ENCODE measurements around the gene HECTD1.
"Not testable (repeated sequence)": the region's sequence is repeated elsewhere in the genome, so short reads cannot be mapped to it uniquely, and the experiment has no call there.

The HECTD1 gene

DNA sequence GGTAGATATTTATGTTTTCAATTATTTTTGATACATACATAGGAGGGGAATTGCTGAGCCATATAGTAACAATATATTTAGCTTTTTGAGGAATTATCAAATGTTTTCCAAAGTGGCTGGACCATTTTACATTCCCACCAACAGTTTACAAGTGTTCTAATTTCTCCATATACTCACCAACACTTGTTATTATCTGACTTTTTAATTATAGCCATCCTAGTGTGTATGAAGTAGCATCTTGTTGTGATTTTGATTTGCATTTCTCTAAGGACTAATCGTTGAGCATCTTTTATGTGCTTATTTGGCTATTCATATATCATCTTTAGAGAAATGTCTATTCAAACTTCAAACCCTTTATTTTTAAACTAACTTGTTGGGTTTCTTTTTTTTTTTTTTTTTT, 17.2 kb upstream of the HECTD1 start:
- no peak for DNase-seq

DNA sequence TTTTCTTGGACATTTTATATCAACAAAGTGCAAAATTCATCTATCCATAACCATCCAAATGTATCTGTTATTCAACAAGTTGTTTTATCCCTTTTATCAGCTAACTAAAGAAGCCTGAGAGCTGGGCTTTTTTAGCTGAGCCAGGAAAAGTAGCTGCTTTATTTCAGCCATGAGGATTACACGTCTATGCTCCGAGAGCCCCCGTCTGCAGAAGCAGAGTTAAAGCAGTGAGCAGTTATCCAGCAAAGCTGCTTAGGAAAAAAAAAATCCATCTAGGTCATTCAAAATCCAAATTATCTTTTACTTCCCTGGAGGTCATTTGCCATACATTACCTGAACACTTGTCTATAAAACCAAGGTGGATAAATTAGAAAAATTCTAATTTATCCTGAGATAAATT, 15.7 kb upstream of the HECTD1 start:
- DNase-seq, result no peak

DNA sequence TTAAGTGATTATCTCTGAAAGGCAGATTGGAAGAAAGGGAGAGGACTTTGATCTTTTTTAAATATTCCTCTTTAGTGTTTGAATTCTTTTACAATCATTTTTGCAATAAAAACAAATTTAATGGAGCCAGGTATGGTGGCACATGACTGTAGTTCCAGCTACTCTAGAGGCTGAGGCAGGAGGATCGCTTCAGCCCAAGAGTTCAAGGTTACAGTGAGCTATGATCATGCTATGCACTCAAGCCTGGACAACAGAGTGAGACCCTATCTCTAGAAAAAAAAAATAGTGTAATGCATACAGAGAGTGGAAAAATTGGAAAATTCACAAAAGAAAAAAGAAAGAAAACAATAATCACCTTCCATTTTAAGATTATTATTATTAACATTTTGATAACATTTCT, 15.2 kb upstream of the HECTD1 start:
- no peak for DNase-seq

DNA sequence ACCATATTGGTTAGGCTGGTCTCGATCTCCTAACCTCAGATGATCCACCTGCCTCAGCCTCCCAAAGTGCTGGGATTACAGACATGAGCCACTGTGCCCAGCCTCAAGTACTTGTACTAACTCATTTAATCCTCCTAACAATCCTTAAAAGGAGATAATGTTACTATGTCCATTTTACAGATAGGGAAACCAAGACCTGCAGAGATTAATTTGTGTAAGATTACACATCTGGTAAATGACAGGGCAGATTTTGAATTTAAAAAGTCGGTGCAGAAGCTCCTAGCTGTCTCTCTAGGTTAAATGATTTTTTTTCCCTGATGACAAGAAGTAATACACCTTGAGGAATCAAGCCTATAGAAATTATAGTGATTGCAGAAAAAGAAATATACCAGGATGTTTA, 13.7 kb upstream of the HECTD1 start:
- DNase-seq, result no peak

DNA sequence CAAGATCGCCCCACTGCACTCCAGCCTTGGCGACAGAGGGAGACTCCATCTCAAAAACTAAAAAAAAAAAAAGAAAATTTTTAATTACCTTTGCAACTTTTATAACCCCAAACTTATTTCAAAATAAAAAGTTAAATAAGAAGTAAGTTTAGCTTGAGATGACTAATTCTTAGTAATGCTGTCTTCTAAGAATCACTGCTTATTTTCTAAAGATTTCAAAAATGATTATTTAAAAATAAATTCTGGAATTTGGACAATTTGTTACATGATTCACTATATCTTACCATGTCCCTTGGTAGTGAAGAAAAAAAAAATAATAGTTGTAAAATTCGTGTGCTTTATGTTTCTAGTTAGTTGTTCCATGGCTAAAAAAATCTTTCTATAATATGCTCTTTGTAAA, 11.6 kb upstream of the HECTD1 start:
- DNase-seq, result no peak

DNA sequence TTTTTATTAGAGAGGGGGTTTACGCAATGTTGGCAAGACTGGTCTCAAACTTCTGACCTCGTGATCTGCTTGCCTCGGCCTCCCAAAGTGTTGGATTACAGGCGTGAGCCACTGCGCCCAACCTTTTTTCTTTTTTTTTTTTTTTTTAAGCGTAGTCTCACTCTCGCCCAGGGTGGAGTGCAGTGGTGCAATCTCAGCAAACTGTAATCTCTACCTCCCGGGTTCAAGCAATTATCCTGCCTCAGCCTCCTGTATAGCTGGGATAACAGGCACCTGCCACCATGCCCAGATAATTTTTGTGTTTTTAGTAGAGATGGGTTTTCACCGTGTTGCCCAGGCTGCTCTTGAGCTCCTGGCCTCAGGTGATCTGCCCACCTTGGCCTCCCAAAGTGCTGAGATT, 8.8 kb upstream of the HECTD1 start:
- DNase-seq, result no peak

DNA sequence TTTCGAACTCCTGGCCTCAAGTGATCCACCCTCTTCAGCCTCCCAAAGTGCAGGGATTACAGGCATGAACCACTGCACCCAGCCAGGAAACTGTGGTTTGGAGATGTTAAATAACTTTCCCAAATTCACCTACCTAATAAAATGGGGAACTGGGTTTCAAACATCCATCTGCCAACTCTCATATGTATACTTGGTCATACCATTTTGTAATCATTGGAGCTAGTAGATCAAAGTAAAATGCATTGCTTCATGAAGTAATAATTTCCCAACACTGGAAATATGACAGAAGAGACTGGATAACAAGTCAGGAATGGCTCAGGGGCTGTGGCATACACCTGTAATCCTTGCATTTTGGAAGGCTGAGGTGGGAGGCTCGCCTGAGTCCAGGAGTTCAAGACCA, 5.3 kb upstream of the HECTD1 start:
- DNase-seq, result no peak

DNA sequence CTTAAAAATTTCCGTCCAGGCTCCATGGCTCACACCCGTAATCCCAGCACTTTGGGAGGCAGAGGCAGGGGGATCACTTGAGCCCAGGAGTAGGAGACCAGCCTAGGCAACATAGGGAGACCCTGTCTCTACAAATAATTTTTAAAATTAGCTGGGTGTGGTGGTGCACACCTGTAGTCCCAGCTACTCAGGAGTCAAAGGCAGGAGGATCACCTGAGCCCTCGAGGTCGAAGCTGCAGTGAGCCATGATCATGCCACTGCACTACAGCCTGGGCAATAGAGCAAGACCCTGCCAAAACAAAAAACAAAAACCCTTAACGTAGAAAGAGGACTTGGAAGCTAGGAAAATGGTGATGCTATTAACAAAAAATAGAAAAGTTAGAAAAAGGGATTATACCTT, 2.0 kb upstream of the HECTD1 start:
- no peak for DNase-seq

DNA sequence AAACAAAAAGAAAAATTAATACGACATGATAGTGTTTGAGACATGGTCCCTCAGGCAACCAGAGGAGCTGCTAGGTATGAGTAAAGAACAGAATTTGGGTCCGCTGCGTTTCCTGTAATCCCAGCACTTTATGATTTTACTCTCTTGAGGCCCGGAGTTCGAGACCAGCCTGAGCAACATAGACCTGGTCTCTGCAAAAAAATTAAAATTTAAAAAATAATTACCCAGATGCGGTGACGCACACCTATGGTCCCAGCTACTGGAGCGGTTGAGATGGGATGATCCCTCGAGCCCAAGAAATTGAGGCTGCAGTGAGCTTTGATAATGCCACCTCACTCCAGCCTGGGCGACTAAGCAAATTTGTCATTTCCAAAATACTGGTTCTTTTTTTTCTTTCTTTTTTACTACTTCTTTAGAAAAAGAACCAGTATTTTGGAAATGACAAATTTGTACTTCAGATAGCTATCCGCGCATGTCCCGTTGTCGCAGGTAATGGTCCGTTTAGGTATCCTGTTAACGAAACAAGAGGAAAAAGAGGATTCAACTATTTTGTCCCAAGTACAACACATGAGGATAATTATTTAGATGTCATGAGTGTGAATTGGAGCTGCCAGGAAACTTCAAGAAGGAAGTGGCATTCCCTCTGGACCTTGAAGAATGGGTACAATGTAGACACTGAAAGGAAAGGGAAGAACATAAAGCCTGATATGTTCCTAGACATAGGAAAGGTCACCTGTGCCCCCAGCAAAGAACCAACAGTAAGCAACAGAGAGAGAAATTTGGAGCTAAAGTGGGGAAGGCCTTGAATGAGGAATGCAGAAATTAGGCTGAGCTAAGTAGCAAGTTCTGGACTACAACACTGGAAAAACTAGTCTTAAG, 1.2 kb upstream of the HECTD1 start:
- DNase-seq, result no peak

DNA sequence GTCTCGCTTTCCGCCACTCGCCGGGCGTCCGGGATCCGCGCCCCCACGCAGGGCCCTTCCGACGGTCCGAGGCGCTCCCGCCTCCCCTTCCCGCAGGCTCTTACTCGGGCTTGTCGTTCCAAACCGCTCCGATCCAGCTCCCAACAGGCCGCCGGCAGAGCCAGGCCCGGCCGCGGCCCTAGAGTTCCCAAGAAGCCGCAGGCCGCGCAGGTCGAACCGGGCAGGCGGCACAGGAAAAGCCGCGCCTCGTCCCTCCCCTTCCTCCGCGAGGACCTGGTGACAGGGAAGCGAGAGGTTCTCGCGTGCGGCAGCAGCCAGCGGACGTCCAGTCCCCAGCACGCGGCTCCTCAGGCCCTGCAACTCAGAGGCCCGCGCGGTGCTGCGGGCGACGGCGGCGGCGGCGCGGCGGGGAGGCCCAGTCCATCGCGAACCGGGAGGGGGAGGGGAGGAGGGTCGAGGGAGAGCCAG, 272 bp downstream of the HECTD1 start:
- DNase-seq, result no peak

DNA sequence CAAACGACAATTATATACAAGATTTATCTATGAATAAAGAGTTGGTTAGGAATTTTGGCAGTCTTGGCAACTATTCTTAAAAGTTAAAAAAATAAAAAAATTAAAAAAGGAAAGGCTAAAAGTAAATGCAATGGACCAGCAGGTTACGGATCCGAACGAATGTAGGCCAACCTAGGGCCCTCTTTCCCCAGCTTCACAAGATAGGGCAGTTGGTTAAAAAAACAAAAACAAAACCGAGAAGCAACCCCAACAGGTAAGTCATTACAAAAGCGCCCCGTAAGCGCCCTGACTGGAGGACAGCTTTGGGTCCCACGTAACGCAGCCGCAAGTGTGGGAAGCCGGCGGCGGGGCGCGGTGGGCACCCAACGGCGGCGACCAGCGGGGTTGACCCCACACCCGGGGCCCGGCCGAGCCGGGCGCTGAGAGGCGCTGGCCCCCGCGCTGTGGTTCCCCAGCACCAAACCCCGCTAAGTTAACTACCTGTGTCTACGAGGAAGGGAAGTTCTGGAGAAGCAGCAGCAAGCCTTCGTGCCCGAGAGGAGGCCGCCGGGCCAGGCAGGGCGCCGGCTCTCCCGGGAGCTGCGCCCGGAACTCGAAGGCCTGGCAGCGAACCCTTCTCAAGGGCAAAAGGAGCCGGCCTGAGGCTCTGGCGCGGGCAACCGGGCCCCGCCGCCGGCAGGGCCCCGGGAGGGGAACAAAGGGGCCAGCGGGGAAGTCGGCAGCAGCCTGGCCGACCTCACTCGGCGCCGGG, 882 bp downstream of the HECTD1 start:
- DNase-seq, result peak; percentile 43 to 60

DNA sequence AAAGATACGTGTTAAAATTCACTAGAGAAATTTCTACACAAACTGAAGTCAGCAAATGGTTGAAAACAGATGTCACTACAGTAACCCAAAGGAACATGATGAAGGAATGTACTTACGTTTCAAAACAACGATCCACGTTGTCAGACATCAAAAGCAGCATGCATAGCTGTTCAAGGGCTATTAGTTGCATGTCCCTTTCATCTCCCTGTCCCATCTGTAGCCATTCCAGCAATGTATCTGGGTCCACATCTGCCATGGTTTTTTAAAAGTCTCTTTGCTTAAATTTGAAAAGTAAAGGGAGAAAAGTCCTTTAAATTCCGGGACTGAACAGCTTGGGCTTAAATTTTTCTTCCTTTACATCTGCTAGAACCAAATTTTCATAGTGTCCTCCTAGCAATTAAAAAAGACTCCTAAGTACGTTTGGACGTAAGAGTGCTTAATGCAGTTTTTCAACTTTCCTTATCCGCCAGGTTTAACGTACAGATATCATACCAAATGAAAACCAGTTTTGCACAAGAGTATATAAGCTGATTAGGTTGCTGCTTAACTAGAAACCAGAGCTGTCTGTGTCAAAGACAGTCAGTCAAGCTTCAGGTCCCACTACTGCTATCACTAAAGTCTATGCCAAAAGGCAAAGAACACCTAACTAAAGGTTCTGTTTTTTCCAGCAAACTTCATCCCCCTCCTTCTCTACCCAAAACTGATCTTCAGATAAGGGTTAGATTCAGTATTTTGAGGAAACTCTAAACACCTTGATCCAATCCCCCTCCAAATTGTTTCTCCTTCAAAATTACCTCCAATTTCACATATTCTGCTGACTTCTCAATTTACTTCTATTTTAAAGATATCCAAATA, 1.7 kb downstream of the HECTD1 start:
- peak in 1 of 2 donors; percentile 10 for DNase-seq

DNA sequence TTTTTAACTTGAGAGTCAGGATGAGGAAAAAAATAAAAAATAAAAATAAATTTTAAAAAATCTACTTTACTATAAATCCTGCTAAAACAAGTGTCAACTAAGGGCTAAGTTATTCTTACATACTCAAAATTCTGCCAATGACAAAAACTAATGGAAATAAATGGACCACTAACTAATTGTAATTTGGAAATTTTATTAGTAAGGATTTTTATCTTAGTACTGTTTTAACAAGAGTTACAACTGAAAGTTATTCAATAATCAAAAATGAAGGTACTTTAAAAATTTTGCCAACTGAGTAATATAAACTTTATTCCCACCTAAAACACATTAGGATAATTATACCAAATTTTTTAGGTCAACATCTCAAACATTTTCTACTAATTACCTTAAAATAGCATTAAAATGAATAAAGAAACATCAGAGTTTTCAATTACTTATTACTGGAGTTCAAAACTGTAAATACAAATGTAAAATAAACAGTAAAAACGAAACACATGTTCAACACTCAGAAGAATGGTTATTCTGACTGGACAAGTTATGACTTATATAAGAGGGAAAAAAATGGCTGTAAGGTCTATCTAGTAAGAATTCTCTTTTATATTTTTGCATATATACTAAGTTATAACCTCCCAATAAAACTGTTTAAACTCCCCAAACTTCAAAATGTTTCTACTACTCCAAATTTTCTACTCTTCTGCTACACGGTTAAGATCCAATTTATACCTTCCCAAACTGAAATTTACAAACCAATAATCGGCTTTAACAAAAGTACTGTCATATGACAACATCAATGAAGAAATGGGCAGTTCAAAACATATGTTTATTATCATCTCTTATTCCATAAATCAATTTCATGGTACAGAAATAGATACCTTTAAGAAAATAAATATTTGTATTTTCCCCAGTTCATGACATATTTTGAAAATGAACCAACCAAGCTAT, 2.7 kb downstream of the HECTD1 start:
- no peak for DNase-seq

DNA sequence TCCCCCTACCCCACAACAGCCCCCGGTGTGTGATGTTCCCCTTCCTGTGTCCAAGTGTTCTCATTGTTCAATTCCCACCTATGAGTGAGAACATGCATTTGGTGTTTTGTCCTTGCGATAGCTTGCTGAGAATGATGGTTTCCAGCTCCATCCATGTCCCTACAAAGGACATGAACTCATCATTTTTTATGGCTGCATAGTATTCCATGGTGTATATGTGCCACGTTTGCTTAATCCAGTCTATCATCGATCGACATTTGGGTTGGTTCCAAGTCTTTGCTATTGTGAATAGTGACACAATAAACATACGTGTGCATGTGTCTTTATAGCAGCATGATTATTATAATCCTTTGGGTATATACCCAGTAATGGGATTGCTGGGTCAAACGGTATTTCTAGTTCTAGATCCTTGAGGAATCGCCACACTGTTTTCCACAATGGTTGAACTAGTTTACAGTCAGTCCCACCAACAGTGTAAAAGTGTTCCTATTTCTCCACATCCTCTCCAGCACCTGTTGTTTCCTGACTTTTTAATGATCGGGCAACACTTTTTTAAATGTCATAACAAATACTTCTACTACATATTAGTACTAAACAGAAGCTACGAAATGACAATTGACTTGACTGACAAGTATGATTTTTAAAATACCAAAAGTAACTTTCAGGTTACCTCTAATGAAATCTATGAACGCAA, 3.5 kb downstream of the HECTD1 start:
- not testable (repeated sequence) for DNase-seq

DNA sequence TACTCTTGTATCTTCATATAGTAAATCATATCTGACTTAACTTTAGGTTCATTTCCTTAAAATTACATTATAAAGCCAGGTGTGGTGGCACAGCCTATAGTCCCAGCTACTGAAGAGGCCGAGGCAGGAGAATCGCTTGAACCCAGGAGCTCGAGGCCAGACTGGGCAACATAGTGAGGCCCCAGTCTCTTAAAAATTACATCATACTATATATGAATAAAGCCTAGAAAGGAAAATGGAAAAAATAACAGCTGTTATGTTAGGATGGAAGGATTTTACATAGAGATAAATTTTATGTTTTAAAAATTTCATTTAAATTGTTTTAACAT, 4.2 kb downstream of the HECTD1 start:
- DNase-seq, result no peak

DNA sequence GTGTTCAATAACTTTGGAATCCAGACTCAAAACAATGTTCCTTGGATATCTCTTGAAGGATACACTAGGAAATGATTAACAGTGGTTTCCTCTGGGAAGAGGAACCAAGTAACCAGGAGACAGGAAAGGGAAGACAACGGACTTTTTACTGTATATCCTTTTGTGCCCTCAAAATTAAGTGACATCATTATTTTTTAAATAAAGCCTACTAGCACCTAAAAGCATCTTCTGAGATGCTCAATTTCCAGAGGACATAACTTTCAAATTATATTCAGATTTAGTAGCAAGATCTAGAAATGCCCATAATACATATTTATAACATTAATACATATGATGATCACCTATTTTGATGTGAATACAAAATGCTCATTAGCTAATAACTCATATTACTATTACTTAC, 6.5 kb downstream of the HECTD1 start:
- DNase-seq, result no peak

DNA sequence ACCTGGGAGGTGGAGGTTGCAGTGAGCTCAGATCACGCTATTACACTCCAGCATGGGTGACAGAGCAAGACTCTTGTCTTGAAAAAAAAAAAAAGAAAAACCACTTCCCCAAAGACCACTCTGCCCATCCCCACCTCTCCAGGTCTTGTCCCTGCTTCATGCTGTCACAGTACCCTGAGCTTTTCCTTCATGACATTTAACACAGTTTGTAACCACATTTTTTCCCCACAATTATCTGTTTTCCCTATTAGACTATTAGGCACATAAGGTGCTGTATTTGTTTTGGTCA, 6.9 kb downstream of the HECTD1 start:
- DNase-seq, result no peak

DNA sequence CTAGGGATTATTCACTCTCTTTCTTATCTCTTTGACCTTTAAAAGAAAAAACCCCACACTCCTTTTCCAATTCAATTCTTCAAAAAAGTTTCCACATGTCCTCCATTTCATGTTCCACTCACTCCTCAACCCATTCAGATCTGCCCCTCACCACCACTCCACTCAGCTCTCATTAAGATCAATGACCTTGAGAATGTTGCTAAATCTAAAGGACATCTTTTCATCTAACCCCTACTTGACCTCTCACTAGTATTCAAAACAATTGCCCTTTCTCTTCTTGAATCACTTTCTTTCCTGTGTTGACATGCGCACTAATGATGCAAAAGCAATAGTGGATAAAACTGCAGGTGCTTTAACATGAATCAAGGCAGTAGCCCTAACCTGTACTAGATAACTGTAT, 9.9 kb downstream of the HECTD1 start:
- DNase-seq, result no peak

DNA sequence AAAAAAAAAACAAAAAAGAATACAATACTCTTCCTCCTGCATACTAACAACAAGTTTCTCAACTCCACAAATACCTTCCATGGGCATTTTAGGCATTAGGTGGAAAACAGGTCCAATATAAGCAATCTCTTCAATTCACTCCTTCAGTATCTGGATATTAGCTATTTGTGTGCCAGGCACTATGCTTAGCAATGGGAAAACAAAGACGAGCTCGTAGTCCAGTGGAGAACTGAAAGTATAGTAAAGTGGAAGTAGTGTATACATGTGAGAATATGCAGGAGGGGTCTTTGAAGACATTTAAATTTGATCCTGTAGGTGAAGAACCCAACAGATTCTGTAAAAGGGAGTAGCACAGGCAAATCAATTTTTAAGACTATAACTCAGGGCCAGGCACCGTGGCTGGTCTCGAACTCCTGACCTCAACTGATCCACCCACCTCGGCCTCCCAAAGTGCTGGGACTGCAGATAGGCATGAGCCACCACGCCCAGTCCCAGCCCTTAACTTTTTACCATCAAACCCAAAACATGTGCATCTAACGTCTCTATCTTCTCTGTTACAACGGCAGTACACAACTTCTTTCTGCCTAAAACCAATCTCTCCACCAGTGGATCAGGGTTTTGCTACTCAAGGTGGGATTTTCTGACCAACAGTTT, 10.6 kb downstream of the HECTD1 start:
- DNase-seq, result no peak

DNA sequence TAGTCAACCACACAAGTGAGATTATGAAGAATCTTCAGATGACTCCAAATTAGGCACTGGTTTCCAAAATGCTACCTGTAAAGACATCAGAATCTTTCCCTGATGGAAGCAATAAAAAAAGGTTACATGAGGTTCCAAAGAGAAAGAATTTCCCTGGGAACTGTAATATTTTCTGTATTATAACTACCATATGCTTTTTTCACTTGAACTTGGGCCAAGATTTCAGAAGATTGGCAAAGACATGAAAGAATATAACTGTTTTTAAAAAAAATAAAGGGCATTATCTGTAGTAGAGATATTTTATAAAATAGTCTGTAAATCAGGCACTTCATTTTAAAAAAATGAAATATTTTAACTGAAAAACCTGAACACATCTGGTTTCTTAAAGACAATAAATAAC, 12.9 kb downstream of the HECTD1 start:
- no peak for DNase-seq

DNA sequence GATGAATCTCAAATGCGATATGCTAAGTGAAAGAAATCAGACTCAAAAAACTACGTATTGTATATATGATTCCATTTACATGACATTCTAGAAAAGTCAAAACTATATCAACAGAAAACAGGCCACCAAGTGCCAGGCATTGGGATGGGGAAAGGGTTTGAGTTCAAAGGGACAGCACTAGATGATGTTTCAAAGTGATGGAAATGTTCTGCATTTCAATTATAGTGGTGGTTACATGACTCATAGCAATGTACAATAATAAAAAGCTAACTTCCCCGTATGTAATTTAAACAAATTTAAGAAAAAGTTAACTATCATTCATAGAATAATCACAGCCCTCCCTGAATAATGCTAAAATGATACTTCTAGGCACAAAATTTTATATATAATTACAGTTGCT, 13.5 kb downstream of the HECTD1 start:
- DNase-seq, result no peak

All from CD4-positive, alpha-beta T cell treated with Interleukin-1 beta for 1 hour (primary cell).